ENCODE measurements around the gene MIDN. TPM values are rescaled to one million over a fixed set of nuclear protein-coding genes. Genes with fewer than 3 reads are reported as not detected.

Gene MIDN
- total and polyA plus RNA-seq, 7 experiments from 2014 or later, result 1.4 to 310 (median 26.6) TPM

GRCh38 chr19:1228161-1228957 is 20.0 kb upstream of the MIDN start:
- Mint-ChIP-seq H3K4me3 (no peak overlapping the region), H3K36me3 (no peaks in the 10 kb centered on the region), H3K4me1 (no peaks in the 10 kb centered on the region), H3K27me3 (no peaks in the 10 kb centered on the region), H3K27ac (no peak overlapping the region), H3K9me3 (no peaks in the 10 kb centered on the region)
- no peak overlapping the region for H3K4me3 ChIP-seq (ENCODE audit: low read length)
- ChIA-PET CTCF (no interaction called here), POLR2A (interaction anchor here (0.6 kb wide), 1 partner anchor 112 kb away, joined by 4 read pairs; no protein-coding TSS in a partner anchor)
- intact Hi-C loops (cut with micrococcal nuclease), result no loop called here
- no peak overlapping the region for H3K27ac ChIP-seq (ENCODE audit: low read depth, low read length)
- no peaks in the 10 kb centered on the region for H3K4me1 ChIP-seq (ENCODE audit: control insufficient read depth in 2 of 2, insufficient read depth in 2 of 2, low read length in 2 of 2)
- no peaks in the 10 kb centered on the region for H3K9me3 ChIP-seq (ENCODE audit: control insufficient read depth in 2 of 3, low read length in 3 of 3)
- H3K36me3 ChIP-seq (ENCODE audit: control insufficient read depth in 2 of 3, insufficient read depth in 3 of 3, low read length in 3 of 3), result peaks cover 0 to 43% (median 0%) of the 10 kb centered on the region in 3 experiments
- H3K27me3 ChIP-seq (ENCODE audit: control insufficient read depth in 2 of 2, insufficient read depth in 2 of 2, low read length in 2 of 2), result no peaks in the 10 kb centered on the region
- DNase-seq (no peak), ATAC-seq (no peak)

- Histone ChIP-seq H3K4me1 (ENCODE audit: control insufficient read depth in 2 of 2, insufficient read depth in 2 of 2, low read length in 2 of 2) (no peaks in the 10 kb centered on the region), H3K27me3 (ENCODE audit: control insufficient read depth in 2 of 2, insufficient read depth in 2 of 2, low read length in 2 of 2) (no peaks in the 10 kb centered on the region), H3K9me3 (ENCODE audit: control insufficient read depth in 2 of 3, low read length in 3 of 3) (no peaks in the 10 kb centered on the region), H3K27ac (ENCODE audit: low read depth, low read length) (no peak overlapping the region), H3K4me3 (ENCODE audit: low read length) (no peak overlapping the region), H3K36me3 (ENCODE audit: control insufficient read depth in 2 of 3, insufficient read depth in 3 of 3, low read length in 3 of 3) (peaks cover 0 to 34% (median 0%) of the 10 kb centered on the region in 3 experiments)
- ATAC-seq (no peak), DNase-seq (no peak)
- intact Hi-C loops (cut with micrococcal nuclease), result no loop called here
- H3K9me3 Mint-ChIP-seq, result no peaks in the 10 kb centered on the region
- H3K36me3 Mint-ChIP-seq, result no peaks in the 10 kb centered on the region
- ChIA-PET CTCF (no interaction called here), POLR2A (no interaction called here)
- H3K27me3 Mint-ChIP-seq, result no peaks in the 10 kb centered on the region
- no peak overlapping the region for H3K4me3 Mint-ChIP-seq
- no peaks in the 10 kb centered on the region for H3K4me1 Mint-ChIP-seq
- no peak overlapping the region for H3K27ac Mint-ChIP-seq
Measured at GRCh38 chr19:1229056-1229923, 19.1 kb upstream of the MIDN start.

GRCh38 chr19:1229924-1230782 is 18.2 kb upstream of the MIDN start:
- ChIA-PET POLR2A (no interaction called here), CTCF (no interaction called here)
- intact Hi-C loops (cut with micrococcal nuclease), result no loop called here
- no peak for ATAC-seq
- Histone ChIP-seq H3K4me3 (ENCODE audit: low read length) (no peak overlapping the region), H3K4me1 (ENCODE audit: control insufficient read depth in 2 of 2, insufficient read depth in 2 of 2, low read length in 2 of 2) (no peaks in the 10 kb centered on the region), H3K36me3 (ENCODE audit: control insufficient read depth in 2 of 3, insufficient read depth in 3 of 3, low read length in 3 of 3) (peaks cover 0 to 26% (median 0%) of the 10 kb centered on the region in 3 experiments), H3K27ac (ENCODE audit: low read depth, low read length) (no peak overlapping the region), H3K9me3 (ENCODE audit: control insufficient read depth in 2 of 3, low read length in 3 of 3) (no peaks in the 10 kb centered on the region), H3K27me3 (ENCODE audit: control insufficient read depth in 2 of 2, insufficient read depth in 2 of 2, low read length in 2 of 2) (no peaks in the 10 kb centered on the region)
- H3K27ac Mint-ChIP-seq, result no peak overlapping the region
- no peaks in the 10 kb centered on the region for H3K9me3 Mint-ChIP-seq
- DNase-seq, result peak in 1 of 9 donors; percentile 8
- no peaks in the 10 kb centered on the region for H3K27me3 Mint-ChIP-seq
- no peaks in the 10 kb centered on the region for H3K4me1 Mint-ChIP-seq
- H3K36me3 Mint-ChIP-seq, result no peaks in the 10 kb centered on the region
- no peak overlapping the region for H3K4me3 Mint-ChIP-seq

- no peaks in the 10 kb centered on the region for H3K4me1 ChIP-seq (ENCODE audit: control insufficient read depth in 2 of 2, insufficient read depth in 2 of 2, low read length in 2 of 2)
- Mint-ChIP-seq H3K4me3 (no peak overlapping the region), H3K27ac (no peak overlapping the region), H3K4me1 (no peaks in the 10 kb centered on the region), H3K9me3 (no peaks in the 10 kb centered on the region), H3K36me3 (no peaks in the 10 kb centered on the region), H3K27me3 (no peaks in the 10 kb centered on the region)
- H3K27me3 ChIP-seq (ENCODE audit: control insufficient read depth in 2 of 2, insufficient read depth in 2 of 2, low read length in 2 of 2), result no peaks in the 10 kb centered on the region
- ATAC-seq (no peak), DNase-seq (peak in 1 of 9 donors; percentile 6)
- CTCF ChIA-PET, result no interaction called here
- no peak overlapping the region for H3K27ac ChIP-seq (ENCODE audit: low read depth, low read length)
- POLR2A ChIA-PET, result no interaction called here
- peaks cover 0 to 20% (median 0%) of the 10 kb centered on the region in 3 experiments for H3K36me3 ChIP-seq (ENCODE audit: control insufficient read depth in 2 of 3, insufficient read depth in 3 of 3, low read length in 3 of 3)
- no peaks in the 10 kb centered on the region for H3K9me3 ChIP-seq (ENCODE audit: control insufficient read depth in 2 of 3, low read length in 3 of 3)
- no peak overlapping the region for H3K4me3 ChIP-seq (ENCODE audit: low read length)
- intact Hi-C loops (cut with micrococcal nuclease), result no loop called here
Measured at GRCh38 chr19:1230783-1231489, 17.4 kb upstream of the MIDN start.

GRCh38 chr19:1231729-1232637 is 16.4 kb upstream of the MIDN start:
- H3K27me3 ChIP-seq (ENCODE audit: control insufficient read depth in 2 of 2, insufficient read depth in 2 of 2, low read length in 2 of 2), result no peaks in the 10 kb centered on the region
- no peaks in the 10 kb centered on the region for H3K36me3 Mint-ChIP-seq
- intact Hi-C loops (cut with micrococcal nuclease), result no loop called here
- CTCF ChIA-PET, result interaction anchor here (0.6 kb wide), 2 partner anchors 37 to 98 kb away, joined by 3 to 4 read pairs; no protein-coding TSS in a partner anchor
- H3K4me3 ChIP-seq (ENCODE audit: low read length), result no peak overlapping the region
- DNase-seq, result no peak
- H3K9me3 ChIP-seq (ENCODE audit: control insufficient read depth in 2 of 3, low read length in 3 of 3), result no peaks in the 10 kb centered on the region
- no peaks in the 10 kb centered on the region for H3K9me3 Mint-ChIP-seq
- POLR2A ChIA-PET, result no interaction called here
- no peaks in the 10 kb centered on the region for H3K4me1 Mint-ChIP-seq
- no peaks in the 10 kb centered on the region for H3K4me1 ChIP-seq (ENCODE audit: control insufficient read depth in 2 of 2, insufficient read depth in 2 of 2, low read length in 2 of 2)
- H3K36me3 ChIP-seq (ENCODE audit: control insufficient read depth in 2 of 3, insufficient read depth in 3 of 3, low read length in 3 of 3), result peaks cover 0 to 9% (median 0%) of the 10 kb centered on the region in 3 experiments
- no peak overlapping the region for H3K27ac ChIP-seq (ENCODE audit: low read depth, low read length)
- H3K4me3 Mint-ChIP-seq, result no peak overlapping the region
- ATAC-seq, result no peak
- H3K27me3 Mint-ChIP-seq, result peaks cover 0 to 3% (median 0%) of the 10 kb centered on the region in 5 donors
- H3K27ac Mint-ChIP-seq, result peak overlapping the region in 2 of 9 donors; percentile 28 to 38
